ENCODE measurements around the gene HECTD4. TPM values are rescaled to one million over a fixed set of nuclear protein-coding genes. Genes with fewer than 3 reads are reported as not detected.
A peak's percentile ranks its signal among the peaks of the same experiment; 100 is the strongest.

The HECTD4 gene
- total and polyA plus RNA-seq, 9 of the 15 experiments (the other 6 are each of a cell fraction or from before 2014, with no cell fraction given) = 3.5 to 33.3 (median 13.5) TPM

DNA sequence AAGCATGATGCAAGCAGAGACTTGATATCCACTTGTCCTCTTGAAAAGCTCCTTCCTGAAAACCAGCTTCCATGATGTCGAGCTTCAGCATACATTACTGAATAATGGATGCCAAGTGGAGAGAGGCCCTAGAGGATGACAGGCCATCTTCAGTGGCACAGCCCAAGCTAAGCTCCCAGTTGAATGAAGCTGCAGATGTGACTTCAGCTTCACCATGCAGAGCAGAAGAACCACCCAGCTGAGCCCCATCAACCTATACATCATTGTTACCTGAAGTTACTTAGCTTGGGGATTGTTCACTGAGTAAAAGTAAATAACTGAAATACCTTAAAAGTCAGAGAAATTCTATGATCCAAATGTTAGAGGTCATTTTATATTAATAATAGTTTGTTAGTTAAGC lies 93.6 kb downstream of the HECTD4 start (continued):
- TF ChIP-seq SMARCA4 (IDR thresholded peaks at IDR 0.05) = no peak

GRCh38 chr12:112285600-112286401 lies 96.4 kb downstream of the HECTD4 start:
- POLR2A ChIA-PET = interaction anchor here (1.0 kb wide), 1 partner anchor 21 kb away, joined by 4 read pairs; no protein-coding TSS in a partner anchor
- CTCF ChIA-PET (ENCODE audit: low intra/inter-chr PET ratio) = no interaction called here

More at GRCh38 chr12:112285600-112286401, 96.4 kb downstream of the HECTD4 start:
- Histone ChIP-seq H3K9ac (ENCODE audit: insufficient read depth in 1 of 2, low read depth in 2 of 2, low read length in 2 of 2) (no peak overlapping the region), H4K20me1 (replicated peaks; ENCODE audit: control insufficient read depth, insufficient read depth, low read length) (no peaks in the 10 kb centered on the region), H2AFZ (ENCODE audit: low read depth, low read length) (no peak overlapping the region), H3K27me3 (ENCODE audit: control insufficient read depth in 2 of 2, insufficient read depth in 2 of 2, low read length in 2 of 2) (no peaks in the 10 kb centered on the region), H3K9me1 (ENCODE audit: control insufficient read depth, insufficient read depth, low read length) (no peaks in the 10 kb centered on the region), H3K79me2 (ENCODE audit: control insufficient read depth, insufficient read depth, low read length) (no peaks in the 10 kb centered on the region), H3K9me3 (replicated peaks; ENCODE audit: control insufficient read depth, insufficient read depth, low read depth, low read length) (no peaks in the 10 kb centered on the region), H3K4me1 (replicated peaks in 1 of 2; ENCODE audit: control insufficient read depth in 2 of 2, insufficient read depth in 2 of 2, low read length in 2 of 2) (peaks cover 2 to 9% of the 10 kb centered on the region in 2 experiments; a peak in 3 of 5 replicates), H3K36me3 (ENCODE audit: control insufficient read depth, insufficient read depth, low read length) (no peaks in the 10 kb centered on the region; the same call in 2 of the 3 replicates), H3K27ac (ENCODE audit: extremely low read depth, low read depth, low read length) (no peak overlapping the region), H3K4me3 (no peak overlapping the region), H3K4me2 (ENCODE audit: insufficient read depth, low read length) (no peak overlapping the region)
- no TSS peak for BruUV-seq (replicated peaks)
- TF ChIP-seq CEBPB (tag; IDR thresholded peaks at IDR 0.05) (peak; percentile 24; the same call in 1 of the 2 replicates), ZSCAN32 (CRISPR knock-in tag; IDR thresholded peaks at IDR 0.05) (no peak), ZNF77 (CRISPR knock-in tag; IDR thresholded peaks at IDR 0.05) (no peak), CEBPG (CRISPR knock-in tag; IDR thresholded peaks at IDR 0.05) (no peak), CEBPG (tag; conservative IDR thresholded peaks at IDR 0.05 in 1 of 2, IDR thresholded peaks at IDR 0.05 in 1 of 2) (0 out of 4 replicates have a peak, but pooled peaks of 1 of the 2 experiments have one; percentile 12), E2F1 (CRISPR knock-in tag; IDR thresholded peaks at IDR 0.05) (no peak), TGIF2 (CRISPR knock-in tag; IDR thresholded peaks at IDR 0.05) (no peak), PRMT5 (CRISPR knock-in tag; IDR thresholded peaks at IDR 0.05) (no peak), XRCC3 (IDR thresholded peaks at IDR 0.05) (no peak), CBFA2T3 (IDR thresholded peaks at IDR 0.05) (no peak), ZNF316 (IDR thresholded peaks at IDR 0.05) (no peak), NFXL1 (CRISPR knock-in tag; IDR thresholded peaks at IDR 0.05) (no peak), JUNB (CRISPR knock-in tag; conservative IDR thresholded peaks at IDR 0.05) (no peak)
- FAIRE-seq = no peak
- intact Hi-C loops (cut with micrococcal nuclease) = no loop called here
- DNase-seq (ENCODE audit: extremely low read depth in 1 of 4, low spot score in 3 of 4) = no peak
- in situ Hi-C loops (cut with MboI) = no loop called here
- 39% methylated on average over 5 of the region's 5 CpGs for WGBS (ENCODE audit: insufficient coverage, low coverage, missing lambda C conversion rate)
- no peak for ATAC-seq

Data from K562 (cell line).